ENCODE data around the gene LOXHD1.

The LOXHD1 gene

GRCh38 chr18:46449033-46449432 is 208.0 kb downstream of the LOXHD1 start:
- H3K27me3 ChIP-seq (ENCODE audit: control insufficient read depth, insufficient read depth, low read length) = no peaks in the 10 kb centered on the region
- H3K4me1 ChIP-seq (ENCODE audit: control insufficient read depth, insufficient read depth, low read length) = peaks cover 10% of the 10 kb centered on the region
- no peak overlapping the region for H3K9ac ChIP-seq (ENCODE audit: low read depth, low read length)
- no peak overlapping the region for H3K27ac ChIP-seq (ENCODE audit: low read depth, low read length)
- no peak overlapping the region for H3K4me3 ChIP-seq (ENCODE audit: low read depth, low read length)
- no peaks in the 10 kb centered on the region for H3K36me3 ChIP-seq (ENCODE audit: control insufficient read depth, insufficient read depth, low read length)
- H3K9me3 ChIP-seq (ENCODE audit: control insufficient read depth, insufficient read depth, low read length) = peaks cover 22% of the 10 kb centered on the region

GRCh38 chr18:46448347-46448746 is 208.7 kb downstream of the LOXHD1 start:
- Histone ChIP-seq H3K4me1 (ENCODE audit: control insufficient read depth, insufficient read depth, low read length) (peaks cover 10% of the 10 kb centered on the region), H3K27ac (ENCODE audit: low read depth, low read length) (no peak overlapping the region), H3K9ac (ENCODE audit: low read depth, low read length) (no peak overlapping the region), H3K4me3 (ENCODE audit: low read depth, low read length) (no peak overlapping the region), H3K27me3 (ENCODE audit: control insufficient read depth, insufficient read depth, low read length) (no peaks in the 10 kb centered on the region), H3K36me3 (ENCODE audit: control insufficient read depth, insufficient read depth, low read length) (no peaks in the 10 kb centered on the region), H3K9me3 (ENCODE audit: control insufficient read depth, insufficient read depth, low read length) (peaks cover 22% of the 10 kb centered on the region)

GRCh38 chr18:46447792-46448191 is 209.2 kb downstream of the LOXHD1 start:
- Histone ChIP-seq H3K9ac (ENCODE audit: low read depth, low read length) (no peak overlapping the region), H3K4me3 (ENCODE audit: low read depth, low read length) (no peak overlapping the region), H3K27ac (ENCODE audit: low read depth, low read length) (no peak overlapping the region), H3K27me3 (ENCODE audit: control insufficient read depth, insufficient read depth, low read length) (no peaks in the 10 kb centered on the region), H3K4me1 (ENCODE audit: control insufficient read depth, insufficient read depth, low read length) (peaks cover 10% of the 10 kb centered on the region), H3K36me3 (ENCODE audit: control insufficient read depth, insufficient read depth, low read length) (no peaks in the 10 kb centered on the region), H3K9me3 (ENCODE audit: control insufficient read depth, insufficient read depth, low read length) (peaks cover 22% of the 10 kb centered on the region)

- peaks cover 22% of the 10 kb centered on the region for H3K9me3 ChIP-seq (ENCODE audit: control insufficient read depth, insufficient read depth, low read length)
- no peaks in the 10 kb centered on the region for H3K27me3 ChIP-seq (ENCODE audit: control insufficient read depth, insufficient read depth, low read length)
- H3K27ac ChIP-seq (ENCODE audit: low read depth, low read length) = no peak overlapping the region
- H3K4me3 ChIP-seq (ENCODE audit: low read depth, low read length) = no peak overlapping the region
- H3K9ac ChIP-seq (ENCODE audit: low read depth, low read length) = no peak overlapping the region
- peaks cover 10% of the 10 kb centered on the region for H3K4me1 ChIP-seq (ENCODE audit: control insufficient read depth, insufficient read depth, low read length)
- H3K36me3 ChIP-seq (ENCODE audit: control insufficient read depth, insufficient read depth, low read length) = no peaks in the 10 kb centered on the region
Measured at GRCh38 chr18:46447323-46447722, 209.7 kb downstream of the LOXHD1 start.

GRCh38 chr18:46445522-46446313 is 211.3 kb downstream of the LOXHD1 start:
- Histone ChIP-seq H3K36me3 (ENCODE audit: control insufficient read depth, insufficient read depth, low read length) (no peaks in the 10 kb centered on the region), H3K4me1 (ENCODE audit: control insufficient read depth, insufficient read depth, low read length) (peaks cover 10% of the 10 kb centered on the region), H3K4me3 (ENCODE audit: low read depth, low read length) (no peak overlapping the region), H3K9me3 (ENCODE audit: control insufficient read depth, insufficient read depth, low read length) (peaks cover 10% of the 10 kb centered on the region), H3K27ac (ENCODE audit: low read depth, low read length) (no peak overlapping the region), H3K27me3 (ENCODE audit: control insufficient read depth, insufficient read depth, low read length) (no peaks in the 10 kb centered on the region), H3K9ac (ENCODE audit: low read depth, low read length) (no peak overlapping the region)

- H3K36me3 ChIP-seq (ENCODE audit: control insufficient read depth, insufficient read depth, low read length) = no peaks in the 10 kb centered on the region
- no peaks in the 10 kb centered on the region for H3K4me1 ChIP-seq (ENCODE audit: control insufficient read depth, insufficient read depth, low read length)
- H3K9ac ChIP-seq (ENCODE audit: low read depth, low read length) = no peak overlapping the region
- no peaks in the 10 kb centered on the region for H3K9me3 ChIP-seq (ENCODE audit: control insufficient read depth, insufficient read depth, low read length)
- H3K27me3 ChIP-seq (ENCODE audit: control insufficient read depth, insufficient read depth, low read length) = no peaks in the 10 kb centered on the region
- H3K4me3 ChIP-seq (ENCODE audit: low read depth, low read length) = no peak overlapping the region
- no peak overlapping the region for H3K27ac ChIP-seq (ENCODE audit: low read depth, low read length)
Measured at GRCh38 chr18:46439037-46439436, 218.0 kb downstream of the LOXHD1 start.

GRCh38 chr18:46437061-46437460 is 220.0 kb downstream of the LOXHD1 start:
- Histone ChIP-seq H3K27me3 (ENCODE audit: control insufficient read depth, insufficient read depth, low read length) (no peaks in the 10 kb centered on the region), H3K9ac (ENCODE audit: low read depth, low read length) (no peak overlapping the region), H3K27ac (ENCODE audit: low read depth, low read length) (no peak overlapping the region), H3K4me3 (ENCODE audit: low read depth, low read length) (no peak overlapping the region), H3K36me3 (ENCODE audit: control insufficient read depth, insufficient read depth, low read length) (no peaks in the 10 kb centered on the region), H3K9me3 (ENCODE audit: control insufficient read depth, insufficient read depth, low read length) (no peaks in the 10 kb centered on the region), H3K4me1 (ENCODE audit: control insufficient read depth, insufficient read depth, low read length) (peaks cover 4% of the 10 kb centered on the region)

GRCh38 chr18:46436621-46437020 is 220.4 kb downstream of the LOXHD1 start:
- Histone ChIP-seq H3K9ac (ENCODE audit: low read depth, low read length) (no peak overlapping the region), H3K4me1 (ENCODE audit: control insufficient read depth, insufficient read depth, low read length) (peaks cover 9% of the 10 kb centered on the region)

GRCh38 chr18:46435031-46435430 is 222.0 kb downstream of the LOXHD1 start:
- Histone ChIP-seq H3K27ac (ENCODE audit: low read depth, low read length) (no peak overlapping the region), H3K9ac (ENCODE audit: low read depth, low read length) (no peak overlapping the region), H3K36me3 (ENCODE audit: control insufficient read depth, insufficient read depth, low read length) (no peaks in the 10 kb centered on the region), H3K27me3 (ENCODE audit: control insufficient read depth, insufficient read depth, low read length) (no peaks in the 10 kb centered on the region), H3K4me1 (ENCODE audit: control insufficient read depth, insufficient read depth, low read length) (peaks cover 12% of the 10 kb centered on the region), H3K4me3 (ENCODE audit: low read depth, low read length) (no peak overlapping the region), H3K9me3 (ENCODE audit: control insufficient read depth, insufficient read depth, low read length) (no peaks in the 10 kb centered on the region)

More at GRCh38 chr18:46436621-46437020, 220.4 kb downstream of the LOXHD1 start:
- Histone ChIP-seq H3K4me3 (ENCODE audit: low read depth, low read length) (no peak overlapping the region), H3K27ac (ENCODE audit: low read depth, low read length) (no peak overlapping the region), H3K36me3 (ENCODE audit: control insufficient read depth, insufficient read depth, low read length) (no peaks in the 10 kb centered on the region), H3K27me3 (ENCODE audit: control insufficient read depth, insufficient read depth, low read length) (no peaks in the 10 kb centered on the region), H3K9me3 (ENCODE audit: control insufficient read depth, insufficient read depth, low read length) (no peaks in the 10 kb centered on the region)

- Histone ChIP-seq H3K9ac (ENCODE audit: low read depth, low read length) (no peak overlapping the region), H3K27me3 (ENCODE audit: control insufficient read depth, insufficient read depth, low read length) (no peaks in the 10 kb centered on the region), H3K9me3 (ENCODE audit: control insufficient read depth, insufficient read depth, low read length) (no peaks in the 10 kb centered on the region), H3K36me3 (ENCODE audit: control insufficient read depth, insufficient read depth, low read length) (no peaks in the 10 kb centered on the region), H3K27ac (ENCODE audit: low read depth, low read length) (no peak overlapping the region), H3K4me3 (ENCODE audit: low read depth, low read length) (no peak overlapping the region), H3K4me1 (ENCODE audit: control insufficient read depth, insufficient read depth, low read length) (peaks cover 12% of the 10 kb centered on the region)
Measured at GRCh38 chr18:46434629-46435028, 222.4 kb downstream of the LOXHD1 start.

- no peak overlapping the region for H3K27ac ChIP-seq (ENCODE audit: low read depth, low read length)
- H3K27me3 ChIP-seq (ENCODE audit: control insufficient read depth, insufficient read depth, low read length) = no peaks in the 10 kb centered on the region
- H3K9ac ChIP-seq (ENCODE audit: low read depth, low read length) = no peak overlapping the region
- no peaks in the 10 kb centered on the region for H3K36me3 ChIP-seq (ENCODE audit: control insufficient read depth, insufficient read depth, low read length)
- H3K4me3 ChIP-seq (ENCODE audit: low read depth, low read length) = peak overlapping the region; percentile 53; the same call in 1 of the 2 replicates
- H3K9me3 ChIP-seq (ENCODE audit: control insufficient read depth, insufficient read depth, low read length) = no peaks in the 10 kb centered on the region
- H3K4me1 ChIP-seq (ENCODE audit: control insufficient read depth, insufficient read depth, low read length) = peaks cover 12% of the 10 kb centered on the region
Measured at GRCh38 chr18:46433121-46433826, 223.7 kb downstream of the LOXHD1 start.

All from HUES48 (cell line).